LHCN-M2 (cell line): ENCODE measurements around the gene RBBP8NL. TPM values are rescaled to one million over a fixed set of nuclear protein-coding genes. Genes with fewer than 3 reads are reported as not detected.

Experiments used
- DNase-seq: peaks from one replicate; pipeline ENCODE4 v3.0.0-alpha.2; 2012; ENCODE audit warnings: low read depth
- total RNA-seq: library from RNA; depleted of rRNA; stranded (reverse); fragments of >200 nt; gene quantifications from 2 replicates; pipeline ENCODE4 v1.2.3, GENCODE V29; 2014

RBBP8NL gene
- total RNA-seq, 1 experiment from 2014 or later = not detected

DNA sequence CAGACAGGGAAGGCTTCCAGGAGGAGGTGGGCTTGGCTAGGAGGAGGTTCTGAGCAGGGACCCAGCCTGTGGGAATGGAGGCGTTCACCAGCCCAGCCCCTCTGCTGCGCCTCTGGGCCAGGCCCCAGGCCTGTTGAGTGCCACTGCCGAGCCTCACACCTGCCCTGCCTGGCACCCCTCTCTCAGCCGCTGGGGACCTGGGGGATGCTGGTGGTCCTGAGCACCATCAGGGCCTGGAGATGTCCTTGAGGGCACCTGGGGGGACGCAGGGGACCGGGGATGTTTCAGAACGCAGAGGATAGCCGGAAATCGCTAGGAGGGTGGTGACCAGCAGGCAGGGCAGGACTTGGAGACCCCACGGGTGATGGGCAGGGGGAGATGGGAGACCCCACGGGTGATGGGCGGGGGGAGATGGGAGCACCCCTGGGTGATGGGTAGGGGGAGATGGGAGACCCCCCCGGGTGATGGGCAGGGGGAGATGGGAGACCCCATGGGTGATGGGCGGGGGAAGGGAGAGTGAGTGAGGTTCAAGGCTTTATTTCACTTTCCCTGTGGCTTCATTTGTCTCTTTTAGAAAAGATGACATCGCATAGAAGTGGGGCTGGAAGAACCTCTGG is 35.7 kb upstream of the RBBP8NL start:
- DNase-seq = no peak

DNA sequence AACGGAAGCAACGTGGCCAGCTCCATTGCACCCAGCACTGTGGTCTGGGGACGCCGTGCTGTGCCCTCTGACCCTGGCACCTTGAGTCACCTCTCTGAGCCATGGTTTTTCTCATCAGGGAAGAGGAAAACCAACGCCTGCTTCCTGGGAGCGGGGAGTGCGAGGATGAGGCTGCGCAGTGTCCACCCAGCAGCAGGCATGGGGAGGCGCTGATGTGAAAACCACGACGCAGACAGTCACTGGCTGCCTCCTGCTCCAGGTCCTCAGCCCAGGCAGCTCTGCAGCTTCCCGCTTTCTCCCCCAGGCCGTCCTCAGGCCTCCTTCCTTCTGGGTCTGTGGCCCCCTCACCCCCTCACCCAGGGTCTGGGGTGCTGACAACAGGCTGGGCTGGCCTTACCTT is 34.5 kb upstream of the RBBP8NL start:
- DNase-seq = no peak

DNA sequence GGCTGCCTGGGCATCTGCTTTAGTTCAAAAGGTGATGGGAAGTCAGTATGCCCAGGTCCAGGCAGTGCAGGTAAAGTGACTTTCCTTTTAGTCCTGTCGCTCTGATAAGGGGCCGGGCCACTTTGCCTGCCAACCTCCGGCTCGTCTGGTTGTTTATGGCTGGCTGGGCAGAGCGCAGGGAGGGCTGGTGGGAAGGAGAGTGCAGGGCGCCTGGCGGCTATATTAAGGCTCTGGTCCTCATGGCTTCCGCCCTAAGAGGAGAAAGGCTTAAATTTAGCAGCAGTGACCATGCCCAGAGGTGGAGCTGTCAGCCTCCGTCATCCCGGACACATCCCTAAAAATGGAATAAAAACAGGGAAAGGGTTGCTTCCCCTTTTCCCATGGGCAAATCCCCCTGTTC is 33.8 kb upstream of the RBBP8NL start:
- DNase-seq = no peak

DNA sequence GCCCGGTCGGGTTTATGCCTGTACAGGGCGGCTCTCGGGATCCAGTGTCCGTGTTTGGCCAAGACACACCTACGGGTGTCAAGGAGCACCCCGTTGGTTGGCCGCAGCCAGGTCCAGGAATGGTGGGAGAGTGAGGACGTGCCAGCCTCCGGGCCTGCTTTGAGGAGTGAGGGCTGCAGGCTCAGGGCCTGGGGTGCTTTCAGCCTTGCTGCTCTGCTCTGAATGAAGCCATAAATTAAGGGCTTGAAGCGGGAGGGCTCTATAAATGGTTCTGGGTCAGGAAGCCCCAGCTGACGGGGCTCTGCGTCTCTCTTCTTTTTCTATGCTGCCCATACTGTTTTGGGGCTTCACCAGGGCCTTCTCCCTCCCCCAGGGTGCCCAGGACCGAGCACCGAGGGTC is 33.3 kb upstream of the RBBP8NL start:
- DNase-seq = no peak

DNA sequence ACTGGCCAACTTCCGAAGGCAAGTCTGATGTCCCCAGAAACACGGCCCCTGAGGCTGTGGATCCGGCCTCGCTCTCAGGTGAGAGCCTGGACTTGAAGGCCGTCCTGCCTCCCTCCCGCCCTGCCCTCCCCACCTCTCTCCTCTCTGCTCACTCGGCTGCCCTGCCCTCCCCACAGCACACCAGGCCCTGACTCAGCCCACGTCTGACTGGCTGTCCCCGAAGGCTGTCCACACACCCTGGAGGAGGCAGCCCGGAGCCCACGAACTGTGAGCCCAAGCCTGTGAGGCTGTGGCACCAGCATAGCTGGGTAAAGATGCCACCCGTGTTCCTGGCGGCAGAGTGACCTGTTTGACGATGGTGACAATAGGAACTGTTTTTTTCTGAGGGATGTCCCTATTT is 32.1 kb upstream of the RBBP8NL start:
- DNase-seq = no peak

DNA sequence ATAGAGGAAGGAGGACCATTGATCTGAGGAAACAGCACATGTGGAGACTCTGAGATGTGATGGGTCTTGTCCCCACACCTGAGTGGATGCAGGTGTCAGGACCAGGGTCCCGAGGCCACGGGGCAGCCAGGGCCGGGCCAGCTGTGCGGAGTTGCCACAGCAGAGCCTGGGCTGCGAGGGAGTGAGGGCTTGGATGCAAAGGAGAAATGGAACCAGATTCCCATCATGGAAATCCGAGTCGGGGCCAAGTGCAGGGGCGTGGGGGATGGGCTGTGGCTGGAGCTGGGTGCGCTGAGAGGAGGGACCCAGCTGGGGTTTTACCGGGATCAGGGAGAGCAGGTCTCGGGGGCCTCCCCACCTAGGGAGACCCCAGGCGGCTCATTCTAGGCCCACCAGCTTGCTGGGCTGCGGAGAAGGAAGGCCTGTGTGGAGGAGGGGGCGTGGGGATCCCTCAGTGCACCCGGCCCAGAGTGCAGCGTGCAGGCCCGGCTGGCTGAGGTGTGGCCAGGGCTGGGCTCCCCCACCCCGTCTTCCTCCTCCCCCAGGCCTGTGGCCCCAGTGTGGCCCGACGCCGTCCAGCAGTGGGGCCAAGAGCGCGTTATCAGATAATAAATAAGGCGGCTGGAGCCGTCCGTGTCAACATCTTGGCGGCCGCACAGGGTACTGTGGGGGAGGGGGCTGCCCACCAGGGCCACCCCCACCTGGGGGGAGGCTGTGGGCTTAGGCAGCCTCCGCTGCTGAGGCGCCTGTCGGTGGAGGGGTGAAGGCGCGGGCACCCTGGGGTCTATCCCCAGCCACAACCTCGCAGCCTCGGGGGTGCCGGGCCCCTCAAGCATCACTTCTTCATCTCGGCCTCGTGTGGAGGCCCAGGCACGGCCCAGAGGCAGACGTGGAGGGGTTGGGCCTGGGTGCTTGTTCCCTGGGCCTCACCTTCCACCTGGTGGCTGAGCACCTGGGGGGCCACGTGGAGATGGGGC is 31.2 kb upstream of the RBBP8NL start:
- DNase-seq = no peak

DNA sequence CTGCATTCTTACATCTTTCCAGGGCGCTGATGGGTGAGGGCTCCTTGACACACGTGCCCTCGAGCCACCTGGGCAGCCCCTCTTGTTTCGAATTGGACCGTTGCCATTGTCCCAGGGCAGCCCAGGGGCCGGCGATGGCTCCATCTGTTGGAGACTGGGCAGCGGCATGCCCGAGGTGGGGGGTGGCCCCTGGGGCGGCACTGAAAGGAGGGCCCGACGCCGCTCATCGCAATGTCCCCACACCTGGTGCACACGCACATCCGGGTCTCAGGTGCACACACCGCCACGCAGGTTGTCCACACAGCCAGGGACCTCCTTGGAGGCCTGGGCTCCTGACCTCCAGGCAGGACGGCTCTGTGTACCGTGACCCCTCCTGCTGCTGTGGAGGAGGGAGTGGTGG is 30.5 kb upstream of the RBBP8NL start:
- no peak for DNase-seq

DNA sequence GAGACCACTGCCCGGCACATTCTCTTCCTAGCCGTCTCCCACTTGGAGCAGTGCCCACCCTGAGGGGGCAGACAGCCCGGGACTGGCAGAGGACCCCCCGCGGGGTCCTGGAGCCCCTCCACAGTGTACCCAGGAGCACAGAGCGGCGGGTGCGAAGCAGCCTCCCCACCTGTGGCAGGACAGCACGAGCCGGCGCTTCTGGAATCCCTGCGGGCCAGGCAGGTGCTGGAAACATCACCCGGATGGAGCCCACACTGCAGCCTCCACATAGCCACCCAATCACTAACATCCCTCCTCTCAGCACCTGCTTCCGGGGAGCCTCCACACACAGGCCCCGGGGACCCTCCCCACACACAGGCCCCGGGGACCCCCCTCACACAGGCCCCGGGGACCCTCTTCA is 29.8 kb upstream of the RBBP8NL start:
- no peak for DNase-seq

DNA sequence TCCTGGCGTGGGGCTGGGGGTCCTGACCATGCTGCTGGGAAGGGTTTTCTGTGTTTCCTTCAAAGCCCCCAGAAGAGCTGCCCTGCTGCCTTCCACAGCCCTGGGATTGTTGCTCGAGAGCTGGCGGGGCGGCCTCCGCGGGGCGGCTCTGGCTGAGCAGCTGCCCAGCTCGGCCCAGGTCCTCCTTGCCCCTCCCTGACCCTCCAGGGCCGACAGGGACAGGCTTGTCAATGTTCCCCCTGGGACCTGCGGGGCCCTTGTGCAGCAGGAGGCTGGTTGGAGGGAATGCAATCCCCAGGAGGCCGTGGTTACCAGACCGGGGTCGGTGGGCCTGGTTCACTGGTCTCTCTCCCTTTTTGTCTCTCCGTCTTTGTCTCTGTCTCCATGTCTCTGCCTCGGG is 28.6 kb upstream of the RBBP8NL start:
- DNase-seq = no peak

DNA sequence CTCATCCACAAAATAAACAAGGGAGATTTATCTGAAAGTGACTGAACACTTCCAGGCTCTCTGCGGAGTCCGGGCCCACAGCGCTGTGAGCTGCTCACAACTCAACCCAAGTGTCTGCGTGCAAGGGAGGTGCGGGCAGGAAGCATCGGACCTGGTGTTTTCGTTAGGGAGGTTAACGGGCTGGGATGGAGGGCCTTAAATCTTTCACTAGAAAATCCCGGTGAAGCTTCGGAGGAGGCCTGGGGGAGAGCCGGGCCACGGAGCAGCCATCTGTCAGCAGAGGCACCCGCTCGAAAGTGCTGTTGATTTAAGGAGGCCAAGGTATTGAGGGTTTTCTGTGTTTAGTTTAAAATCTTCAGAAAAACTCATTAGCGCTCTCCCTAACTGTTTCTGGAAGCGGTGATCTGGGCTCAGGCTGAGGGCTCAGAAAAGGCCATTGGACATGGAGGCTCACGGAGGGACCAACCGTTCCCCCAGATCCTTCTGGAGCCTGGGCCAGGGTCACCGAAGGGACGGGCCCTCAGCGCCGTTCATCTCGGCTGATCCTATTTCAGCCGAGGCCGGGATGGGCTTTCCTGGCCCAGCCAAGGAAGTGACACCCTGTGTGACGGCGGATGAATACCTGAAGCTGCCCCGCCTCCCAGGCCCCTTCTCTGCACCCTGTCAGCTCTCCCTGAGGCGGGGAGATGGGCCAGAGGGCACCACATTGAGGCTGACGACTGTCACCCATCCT is 27.7 kb upstream of the RBBP8NL start:
- DNase-seq = no peak

DNA sequence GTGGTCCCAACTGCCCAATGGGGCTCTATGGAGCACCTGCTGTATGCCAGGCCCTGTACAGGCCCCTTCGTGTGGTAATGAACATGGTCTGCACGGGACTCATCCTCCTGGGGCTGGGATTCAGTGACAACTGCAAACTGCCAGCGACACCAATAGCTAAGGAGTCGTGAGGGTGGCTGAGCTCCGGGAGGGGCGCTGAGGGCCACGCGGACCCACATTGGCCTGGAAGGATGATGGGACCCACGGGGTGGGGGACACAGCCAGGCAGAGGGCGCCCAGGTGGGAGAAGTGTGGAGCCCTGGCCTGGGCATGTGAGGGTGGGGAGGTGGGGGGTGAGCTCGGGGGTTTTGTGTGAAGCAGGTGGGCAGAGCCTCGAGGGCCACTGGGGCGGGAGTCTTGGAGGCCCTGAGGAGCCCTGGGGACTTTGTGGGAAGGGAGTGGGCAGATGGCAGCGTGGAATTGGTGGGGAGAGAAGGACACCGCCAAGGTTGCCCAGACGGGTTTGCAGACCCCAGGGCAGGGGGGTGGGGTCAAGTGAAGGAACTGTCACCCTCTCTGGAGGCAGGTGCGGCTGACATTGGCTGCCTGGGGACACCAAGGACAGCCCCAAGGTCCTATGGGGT is 26.0 kb upstream of the RBBP8NL start:
- no peak for DNase-seq

DNA sequence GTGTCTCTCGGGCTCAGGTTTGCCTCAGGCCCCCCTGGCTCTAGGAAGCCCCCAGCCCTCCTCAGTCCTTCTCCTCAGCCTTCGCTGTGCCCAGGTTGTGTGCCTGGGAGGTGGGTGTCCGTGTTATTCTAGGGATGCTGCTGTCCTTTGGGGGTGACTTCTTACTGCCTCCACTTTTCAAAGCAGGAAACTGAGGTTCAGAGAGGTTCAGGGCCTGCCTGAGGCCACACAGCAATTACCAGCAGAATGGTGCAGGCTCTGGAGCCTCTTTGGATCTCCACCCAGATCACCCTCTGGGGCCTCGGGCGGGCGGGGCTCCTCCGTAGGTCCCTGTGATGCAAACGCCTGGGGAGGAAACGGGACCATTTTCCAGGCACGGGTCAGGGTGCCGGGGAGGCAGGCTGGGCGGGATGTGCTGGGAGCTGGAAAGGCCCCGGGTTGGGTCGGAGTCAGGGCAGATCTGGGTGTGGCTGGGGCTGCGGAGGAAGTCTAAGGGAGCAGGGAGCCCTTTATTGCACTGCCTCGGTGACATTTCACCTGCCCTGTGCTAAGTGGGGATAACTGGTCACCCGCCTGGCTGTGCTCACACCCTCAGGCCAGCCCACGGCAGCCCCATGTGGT is 25.2 kb upstream of the RBBP8NL start:
- no peak for DNase-seq

DNA sequence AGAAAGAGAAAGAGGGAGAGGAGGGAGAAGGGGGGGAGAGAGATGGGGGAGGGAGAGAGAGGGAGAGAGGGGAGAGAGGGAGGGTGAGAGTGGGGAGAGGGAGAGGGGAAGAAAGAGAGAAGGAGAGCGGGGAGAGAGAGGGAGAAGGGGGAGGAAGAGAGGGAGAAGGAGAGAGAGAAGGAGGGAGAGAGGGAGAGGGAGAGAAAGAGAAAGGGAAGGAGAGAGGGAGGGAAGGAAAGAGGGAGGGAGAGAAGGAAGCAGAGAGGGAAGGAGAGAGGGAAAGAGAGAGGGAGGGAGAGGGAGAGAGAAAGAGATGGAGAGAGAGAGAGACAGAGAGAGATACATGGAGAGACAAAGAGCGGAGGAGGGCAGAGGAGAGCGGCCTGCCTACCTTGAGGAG is 24.6 kb upstream of the RBBP8NL start:
- DNase-seq = no peak

DNA sequence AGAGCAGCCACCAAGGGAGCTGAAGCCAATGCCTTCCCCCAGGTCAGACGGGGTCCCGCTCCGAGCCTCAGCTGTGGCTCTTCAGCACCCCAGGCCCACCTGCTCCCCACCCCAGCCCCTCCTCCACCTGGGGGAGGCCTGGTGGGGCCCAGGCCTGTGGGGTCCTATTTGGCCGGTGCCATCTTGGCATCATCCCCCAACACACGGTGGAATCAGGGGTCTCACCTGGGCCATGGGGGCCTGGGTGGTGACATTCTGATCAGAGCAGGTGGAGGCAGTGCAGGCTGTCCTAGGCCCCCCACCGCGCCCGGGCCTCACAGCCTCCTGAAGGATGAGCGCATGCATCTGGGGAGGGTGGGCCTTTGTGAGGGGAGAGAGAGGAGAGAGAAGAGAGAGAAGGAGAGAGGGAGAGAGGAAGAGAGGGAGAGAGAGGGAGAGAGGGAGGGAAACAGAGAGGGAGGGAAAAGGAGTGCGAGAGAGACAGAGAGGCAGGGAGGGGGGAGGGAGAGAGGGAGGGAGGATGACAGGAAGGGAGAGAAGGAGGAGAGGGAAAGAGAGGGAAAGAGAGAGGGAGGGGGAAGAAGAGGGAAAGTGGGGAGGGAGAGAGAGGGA is 23.9 kb upstream of the RBBP8NL start:
- no peak for DNase-seq

DNA sequence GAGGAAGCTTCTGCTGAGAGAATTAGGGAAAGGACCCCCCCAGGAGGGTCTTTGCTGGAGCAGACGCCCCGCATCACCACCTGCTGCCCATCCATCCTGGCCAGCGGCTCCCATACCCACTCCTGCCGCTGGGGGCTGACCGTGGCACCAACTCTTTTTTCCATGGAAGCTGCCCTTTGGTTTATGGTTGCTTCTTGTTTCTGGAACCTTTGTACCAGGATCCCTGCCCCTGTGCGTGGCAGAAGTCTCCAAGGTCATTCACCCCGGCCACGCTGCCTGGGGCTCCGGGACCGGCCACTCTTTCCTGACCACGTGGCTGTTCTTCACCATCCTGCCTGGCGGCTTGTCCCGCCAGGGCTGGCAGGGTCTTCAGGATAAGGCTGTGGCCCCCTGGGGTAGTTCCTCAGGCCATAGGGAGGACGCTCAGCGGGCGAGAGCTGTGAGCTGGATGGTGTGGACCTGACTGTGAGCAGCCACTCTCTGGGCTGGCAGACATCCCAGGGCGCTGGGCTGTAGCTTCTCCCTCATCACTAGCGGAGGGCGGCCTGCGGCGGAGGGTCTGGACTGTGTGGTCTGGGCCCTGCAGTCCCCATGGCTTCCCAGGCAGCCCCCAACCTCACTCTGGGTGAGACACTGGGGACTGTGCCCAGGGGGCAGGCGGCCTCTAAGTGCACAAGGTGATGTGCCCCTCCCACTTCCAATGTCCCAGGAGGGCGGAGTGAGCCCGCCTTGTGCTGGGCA is 22.8 kb upstream of the RBBP8NL start:
- no peak for DNase-seq

DNA sequence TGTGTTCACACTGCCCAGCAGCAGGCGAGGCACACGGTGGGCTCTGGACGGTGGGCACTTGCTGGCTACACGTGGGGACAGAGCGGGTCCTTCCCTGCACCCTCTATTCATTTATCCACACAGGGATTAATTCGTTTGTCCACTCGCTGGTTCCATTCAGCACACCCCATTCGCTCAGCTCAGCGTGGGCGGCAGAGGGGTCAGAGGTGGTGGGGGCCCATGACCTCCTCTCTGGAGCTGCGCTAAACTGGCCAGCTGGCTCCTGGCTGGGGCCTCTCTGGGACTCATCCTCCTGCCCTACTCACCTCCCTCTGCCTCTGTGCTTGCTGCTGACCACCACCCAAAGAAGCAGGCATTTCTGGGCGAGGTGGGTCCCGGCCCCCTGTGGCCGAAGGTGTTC is 21.4 kb upstream of the RBBP8NL start:
- DNase-seq = no peak

DNA sequence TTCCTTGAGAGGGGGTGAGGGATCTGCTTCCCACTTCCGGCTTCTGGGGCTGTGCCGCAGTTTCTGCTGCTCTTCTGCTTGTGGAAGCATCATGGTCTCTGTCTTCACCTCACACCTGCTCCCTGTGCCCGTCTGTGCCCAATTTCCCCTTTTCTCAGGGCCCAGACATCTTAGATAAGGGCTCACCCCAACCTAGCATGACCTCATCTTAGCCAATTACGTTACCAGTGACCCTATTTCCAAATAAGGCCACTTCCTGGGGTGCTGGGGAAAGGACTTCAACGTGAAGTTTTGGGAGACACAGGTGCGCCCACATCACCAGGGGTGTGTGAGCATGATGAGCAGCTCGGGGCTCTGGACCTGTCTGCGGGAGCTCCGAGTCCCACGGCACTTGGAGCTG is 20.7 kb upstream of the RBBP8NL start:
- no peak for DNase-seq

DNA sequence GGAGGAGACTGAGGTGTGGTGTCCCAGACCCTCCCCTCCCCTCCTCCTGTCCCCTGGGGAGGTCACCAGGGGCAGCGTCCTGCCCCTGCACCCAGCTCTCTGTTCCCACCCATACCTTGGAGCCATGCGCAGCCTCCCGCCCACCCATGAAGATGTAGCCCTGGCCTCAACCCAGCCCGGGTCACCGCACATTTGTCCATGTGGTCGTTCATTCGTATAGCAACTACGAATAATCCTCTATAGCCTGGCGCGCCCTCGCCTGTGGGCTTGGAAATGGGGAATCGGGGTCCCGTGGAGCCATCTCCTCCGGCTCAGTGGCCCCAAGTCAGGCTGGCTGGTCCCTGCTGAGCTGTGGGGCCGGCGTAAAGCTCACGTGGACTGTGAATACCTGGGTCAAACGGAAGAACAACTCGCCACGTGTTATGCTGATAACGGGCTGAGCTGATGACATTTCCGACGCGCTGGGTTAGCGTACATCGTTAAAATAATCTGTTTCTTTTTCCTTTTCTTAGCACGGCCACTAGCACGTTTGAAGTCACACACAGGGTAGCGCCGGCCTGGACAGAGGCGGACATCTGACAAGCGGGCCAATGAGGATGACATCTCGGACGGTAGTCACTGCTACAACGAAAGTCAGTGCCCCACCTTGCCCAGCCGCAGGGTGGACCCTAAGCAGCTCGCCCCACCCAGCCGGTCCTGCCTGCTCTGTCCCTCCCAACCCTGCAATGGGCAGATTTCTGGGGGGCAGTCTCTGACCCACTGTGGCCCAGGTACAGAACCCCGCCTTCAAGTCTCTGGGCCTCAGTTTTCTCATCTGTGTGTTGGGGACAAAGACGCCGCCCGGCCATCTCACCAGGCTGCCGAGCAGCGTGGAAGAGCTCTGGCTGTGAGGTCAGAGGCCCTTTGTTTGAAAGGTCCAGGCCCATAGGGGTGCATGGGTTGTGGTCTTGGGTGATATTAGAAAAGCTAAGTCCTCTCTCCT is 19.8 kb upstream of the RBBP8NL start:
- DNase-seq = no peak

DNA sequence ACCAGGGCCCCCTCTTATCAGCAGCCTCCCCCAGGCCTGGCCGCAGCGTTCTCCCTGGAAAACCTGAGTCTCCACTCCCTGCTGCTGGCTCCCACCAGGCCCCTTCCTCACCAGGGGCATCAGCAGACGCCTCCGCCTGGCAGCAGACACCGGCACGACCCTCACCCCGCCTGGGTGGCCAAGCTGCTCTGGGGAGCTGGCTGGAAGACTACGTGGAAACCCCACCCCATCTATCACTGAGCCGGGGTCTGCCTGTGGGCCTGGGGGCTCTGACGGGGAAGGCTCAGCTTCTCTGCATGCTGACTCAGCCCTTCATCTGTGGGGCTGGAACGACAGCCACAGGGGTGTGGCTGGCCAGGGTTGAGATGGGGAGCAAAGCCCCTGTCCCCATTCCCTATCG is 19.1 kb upstream of the RBBP8NL start:
- DNase-seq = no peak
